ENCODE results near the gene TPCN1.

DNA sequence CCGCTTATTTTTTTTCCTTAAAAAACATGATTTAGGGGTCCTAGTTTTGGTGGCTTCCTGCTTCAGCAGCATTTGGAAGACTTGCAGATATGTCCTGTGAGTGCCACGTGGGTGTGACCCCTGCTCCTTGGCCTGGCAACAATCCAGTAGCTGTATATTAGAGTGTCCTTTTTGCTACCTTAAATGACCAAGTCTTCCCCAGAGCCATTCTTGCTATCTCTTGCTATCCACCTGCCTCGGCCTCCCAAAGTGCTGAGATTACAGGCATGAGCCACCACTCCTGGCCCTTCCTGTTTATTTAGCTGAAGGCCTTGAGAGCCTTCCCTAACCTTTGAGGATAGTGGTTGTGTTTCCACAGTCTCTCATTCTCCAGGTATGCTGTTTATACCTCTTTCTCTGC lies 17.0 kb downstream of the TPCN1 start:
- no peak for TF ChIP-seq POLR2A (IDR thresholded peaks at IDR 0.05)
- TF ChIP-seq, protein P1, sequence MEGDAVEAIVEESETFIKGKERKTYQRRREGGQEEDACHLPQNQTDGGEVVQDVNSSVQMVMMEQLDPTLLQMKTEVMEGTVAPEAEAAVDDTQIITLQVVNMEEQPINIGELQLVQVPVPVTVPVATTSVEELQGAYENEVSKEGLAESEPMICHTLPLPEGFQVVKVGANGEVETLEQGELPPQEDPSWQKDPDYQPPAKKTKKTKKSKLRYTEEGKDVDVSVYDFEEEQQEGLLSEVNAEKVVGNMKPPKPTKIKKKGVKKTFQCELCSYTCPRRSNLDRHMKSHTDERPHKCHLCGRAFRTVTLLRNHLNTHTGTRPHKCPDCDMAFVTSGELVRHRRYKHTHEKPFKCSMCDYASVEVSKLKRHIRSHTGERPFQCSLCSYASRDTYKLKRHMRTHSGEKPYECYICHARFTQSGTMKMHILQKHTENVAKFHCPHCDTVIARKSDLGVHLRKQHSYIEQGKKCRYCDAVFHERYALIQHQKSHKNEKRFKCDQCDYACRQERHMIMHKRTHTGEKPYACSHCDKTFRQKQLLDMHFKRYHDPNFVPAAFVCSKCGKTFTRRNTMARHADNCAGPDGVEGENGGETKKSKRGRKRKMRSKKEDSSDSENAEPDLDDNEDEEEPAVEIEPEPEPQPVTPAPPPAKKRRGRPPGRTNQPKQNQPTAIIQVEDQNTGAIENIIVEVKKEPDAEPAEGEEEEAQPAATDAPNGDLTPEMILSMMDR (IDR thresholded peaks at IDR 0.05) = no peak
- no peak for TF ChIP-seq POLR2AphosphoS5 (IDR thresholded peaks at IDR 0.05; ENCODE audit: insufficient read depth in 1 of 2, low read depth in 1 of 2)
